HG02610 (cell line): Measurements from ENCODE around the gene PYHIN1.
"Not testable (repeated sequence)": the region's sequence is repeated elsewhere in the genome, so short reads cannot be mapped to it uniquely, and the experiment has no call there.

ENCODE experiments used
- ATAC-seq: cut with Tn5 transposase; IDR thresholded peaks from one replicate; pipeline ENCODE4 v1.9.1; 2021; ENCODE audit warnings: mild to moderate bottlenecking, moderate library complexity; ENCODE audit not compliant: unreplicated experiment

PYHIN1 gene

GRCh38 chr1:158978730-158979129, 47.4 kb downstream of the PYHIN1 start:
- ATAC-seq, result no peak

- ATAC-seq, result no peak
Observed at GRCh38 chr1:158979229-158979628, 47.9 kb downstream of the PYHIN1 start.

- no peak for ATAC-seq
Observed at GRCh38 chr1:158983235-158983634, 51.9 kb downstream of the PYHIN1 start.

- ATAC-seq, result no peak
Observed at GRCh38 chr1:158984386-158984785, 53.0 kb downstream of the PYHIN1 start.

- no peak for ATAC-seq
Observed at GRCh38 chr1:158989424-158989823, 58.1 kb downstream of the PYHIN1 start.

GRCh38 chr1:158992787-158993312, 61.5 kb downstream of the PYHIN1 start:
- no peak for ATAC-seq

- ATAC-seq, result no peak
Observed at GRCh38 chr1:158996998-158997397, 65.6 kb downstream of the PYHIN1 start.

- ATAC-seq, result peak; percentile 5
Observed at GRCh38 chr1:158998037-158998780, 66.9 kb downstream of the PYHIN1 start.

GRCh38 chr1:158998781-158999161, 67.4 kb downstream of the PYHIN1 start:
- peak; percentile 37 for ATAC-seq

GRCh38 chr1:158999316-159000069, 68.1 kb downstream of the PYHIN1 start:
- ATAC-seq, result no peak

- no peak for ATAC-seq
Observed at GRCh38 chr1:159000070-159000409, 68.7 kb downstream of the PYHIN1 start.

GRCh38 chr1:159000625-159001024, 69.3 kb downstream of the PYHIN1 start:
- no peak for ATAC-seq

- no peak for ATAC-seq
Observed at GRCh38 chr1:159005161-159005560, 73.8 kb downstream of the PYHIN1 start.

GRCh38 chr1:159005676-159006075, 74.3 kb downstream of the PYHIN1 start:
- ATAC-seq, result no peak

GRCh38 chr1:159006210-159006807, 75.0 kb downstream of the PYHIN1 start:
- ATAC-seq, result not testable (repeated sequence)

- ATAC-seq, result no peak
Observed at GRCh38 chr1:159007726-159008125, 76.4 kb downstream of the PYHIN1 start.

GRCh38 chr1:159008744-159009188, 77.4 kb downstream of the PYHIN1 start:
- peak; percentile 73 for ATAC-seq

GRCh38 chr1:159009287-159009686, 77.9 kb downstream of the PYHIN1 start:
- ATAC-seq, result no peak

GRCh38 chr1:159009704-159010361, 78.5 kb downstream of the PYHIN1 start, which contains the start of gene IFI16:
Gene IFI16 (plus strand): TSS chr1:159009907. CDS start chr1:159014681, 4,774 bp downstream.
- peak; percentile 72 for ATAC-seq

GRCh38 chr1:159010391-159010790, 79.0 kb downstream of the PYHIN1 start:
- no peak for ATAC-seq

- ATAC-seq, result not testable (repeated sequence)
Observed at GRCh38 chr1:159011001-159011400, 79.6 kb downstream of the PYHIN1 start.
